ENCODE measurements around the gene WWOX. TPM values are rescaled to one million over a fixed set of nuclear protein-coding genes. Genes with fewer than 3 reads are reported as not detected.

Gene WWOX
- polyA plus RNA-seq, 1 donor (not counting 4 experiments of a cell fraction or from before 2014, with no cell fraction given): 5.1 TPM

DNA sequence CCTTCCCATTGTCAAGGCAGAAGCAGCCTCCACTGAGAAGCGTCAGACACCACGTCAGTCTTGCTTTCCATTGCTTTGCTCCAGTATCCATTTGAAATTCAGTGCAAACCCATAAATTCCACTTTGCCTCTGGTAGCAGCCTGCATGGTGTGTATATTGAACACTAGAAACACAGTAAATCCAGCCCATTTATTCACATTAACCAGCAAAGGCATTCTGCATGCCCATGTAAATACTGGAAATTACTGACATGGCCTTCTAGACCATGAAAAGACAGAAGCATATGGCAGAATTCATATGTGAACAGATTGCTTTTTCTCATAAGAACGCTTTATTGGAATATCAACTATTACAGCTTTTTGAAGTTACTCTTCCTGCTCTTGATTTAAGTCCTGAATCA is 595.0 kb downstream of the WWOX start:
- FAIRE-seq: no peak
- H3K9me3 ChIP-seq (ENCODE audit: control insufficient read depth, low read depth, low read length): no peaks in the 10 kb centered on the region
- no peak for TF ChIP-seq EZH2 (IDR thresholded peaks at IDR 0.05; ENCODE audit: low read length)
- TF ChIP-seq, protein P1, sequence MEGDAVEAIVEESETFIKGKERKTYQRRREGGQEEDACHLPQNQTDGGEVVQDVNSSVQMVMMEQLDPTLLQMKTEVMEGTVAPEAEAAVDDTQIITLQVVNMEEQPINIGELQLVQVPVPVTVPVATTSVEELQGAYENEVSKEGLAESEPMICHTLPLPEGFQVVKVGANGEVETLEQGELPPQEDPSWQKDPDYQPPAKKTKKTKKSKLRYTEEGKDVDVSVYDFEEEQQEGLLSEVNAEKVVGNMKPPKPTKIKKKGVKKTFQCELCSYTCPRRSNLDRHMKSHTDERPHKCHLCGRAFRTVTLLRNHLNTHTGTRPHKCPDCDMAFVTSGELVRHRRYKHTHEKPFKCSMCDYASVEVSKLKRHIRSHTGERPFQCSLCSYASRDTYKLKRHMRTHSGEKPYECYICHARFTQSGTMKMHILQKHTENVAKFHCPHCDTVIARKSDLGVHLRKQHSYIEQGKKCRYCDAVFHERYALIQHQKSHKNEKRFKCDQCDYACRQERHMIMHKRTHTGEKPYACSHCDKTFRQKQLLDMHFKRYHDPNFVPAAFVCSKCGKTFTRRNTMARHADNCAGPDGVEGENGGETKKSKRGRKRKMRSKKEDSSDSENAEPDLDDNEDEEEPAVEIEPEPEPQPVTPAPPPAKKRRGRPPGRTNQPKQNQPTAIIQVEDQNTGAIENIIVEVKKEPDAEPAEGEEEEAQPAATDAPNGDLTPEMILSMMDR (optimal IDR thresholded peaks at IDR 0.05 in 1 of 3, IDR thresholded peaks at IDR 0.05 in 1 of 3, conservative IDR thresholded peaks at IDR 0.05 in 1 of 3; ENCODE audit: extremely low read depth in 1 of 3, insufficient read depth in 2 of 3, low read length in 3 of 3): no peak
- H3K27ac ChIP-seq (ENCODE audit: control insufficient read depth, insufficient read depth, low read length): no peak overlapping the region
- H3K79me2 ChIP-seq (ENCODE audit: control insufficient read depth, insufficient read depth, low read length): no peaks in the 10 kb centered on the region
- no peak overlapping the region for H3K4me3 ChIP-seq (ENCODE audit: control insufficient read depth in 2 of 3, extremely low read depth in 1 of 3, insufficient read depth in 2 of 3, low read depth in 1 of 3, low read length in 3 of 3)
- H3K4me2 ChIP-seq (ENCODE audit: control insufficient read depth, extremely low read depth, insufficient read depth, low read depth, low read length): no peak overlapping the region
- peaks cover 3% of the 10 kb centered on the region for H3K4me1 ChIP-seq (ENCODE audit: control insufficient read depth, extremely low read depth, insufficient read depth, low read length)
- no peak overlapping the region for H3K9ac ChIP-seq (ENCODE audit: control insufficient read depth, extremely low read depth, insufficient read depth, low read length)
- H4K20me1 ChIP-seq (ENCODE audit: control insufficient read depth, extremely low read depth, insufficient read depth, low read length): no peaks in the 10 kb centered on the region
- no peaks in the 10 kb centered on the region for H3K36me3 ChIP-seq (ENCODE audit: control insufficient read depth in 2 of 2, extremely low read depth in 1 of 2, insufficient read depth in 2 of 2, low read length in 2 of 2)
- H2AFZ ChIP-seq (ENCODE audit: control insufficient read depth, low read length): no peak overlapping the region
- H3K27me3 ChIP-seq (ENCODE audit: control insufficient read depth, extremely low read depth, insufficient read depth, low read length): no peaks in the 10 kb centered on the region
- dilution Hi-C loops (cut with MboI; ENCODE audit: extremely low pct_ligation_motif_present, low sequenced_read_pairs): no loop called here
- no peak for DNase-seq (ENCODE audit: low read depth, low spot score)
- H3K9me1 ChIP-seq (ENCODE audit: control insufficient read depth, extremely low read depth, insufficient read depth, low read length): no peaks in the 10 kb centered on the region

- H2AFZ ChIP-seq (ENCODE audit: control insufficient read depth, low read length): no peak overlapping the region
- H3K4me3 ChIP-seq (ENCODE audit: control insufficient read depth in 2 of 3, extremely low read depth in 1 of 3, insufficient read depth in 2 of 3, low read depth in 1 of 3, low read length in 3 of 3): no peak overlapping the region
- H3K9me1 ChIP-seq (ENCODE audit: control insufficient read depth, extremely low read depth, insufficient read depth, low read length): no peaks in the 10 kb centered on the region
- H3K27me3 ChIP-seq (ENCODE audit: control insufficient read depth, extremely low read depth, insufficient read depth, low read length): no peaks in the 10 kb centered on the region
- DNase-seq (ENCODE audit: low read depth, low spot score): no peak
- no peak overlapping the region for H3K4me2 ChIP-seq (ENCODE audit: control insufficient read depth, extremely low read depth, insufficient read depth, low read depth, low read length)
- no peak for FAIRE-seq
- TF ChIP-seq EZH2 (IDR thresholded peaks at IDR 0.05; ENCODE audit: low read length): no peak
- TF ChIP-seq, protein P1 (optimal IDR thresholded peaks at IDR 0.05 in 1 of 3, IDR thresholded peaks at IDR 0.05 in 1 of 3, conservative IDR thresholded peaks at IDR 0.05 in 1 of 3; ENCODE audit: extremely low read depth in 1 of 3, insufficient read depth in 2 of 3, low read length in 3 of 3): no peak
- H3K79me2 ChIP-seq (ENCODE audit: control insufficient read depth, insufficient read depth, low read length): no peaks in the 10 kb centered on the region
- H4K20me1 ChIP-seq (ENCODE audit: control insufficient read depth, extremely low read depth, insufficient read depth, low read length): no peaks in the 10 kb centered on the region
- dilution Hi-C loops (cut with MboI; ENCODE audit: extremely low pct_ligation_motif_present, low sequenced_read_pairs): no loop called here
- no peaks in the 10 kb centered on the region for H3K9me3 ChIP-seq (ENCODE audit: control insufficient read depth, low read depth, low read length)
- no peak overlapping the region for H3K27ac ChIP-seq (ENCODE audit: control insufficient read depth, insufficient read depth, low read length)
- H3K4me1 ChIP-seq (ENCODE audit: control insufficient read depth, extremely low read depth, insufficient read depth, low read length): no peaks in the 10 kb centered on the region
- H3K9ac ChIP-seq (ENCODE audit: control insufficient read depth, extremely low read depth, insufficient read depth, low read length): no peak overlapping the region
- H3K36me3 ChIP-seq (ENCODE audit: control insufficient read depth in 2 of 2, extremely low read depth in 1 of 2, insufficient read depth in 2 of 2, low read length in 2 of 2): no peaks in the 10 kb centered on the region
Measured at GRCh38 chr16:78695391-78695790, 595.9 kb downstream of the WWOX start.

Data from keratinocyte (primary cell).